ENCODE measurements around the gene DENND4B. TPM values are rescaled to one million over a fixed set of nuclear protein-coding genes. Genes with fewer than 3 reads are reported as not detected.
A peak's percentile ranks its signal among the peaks of the same experiment; 100 is the strongest.

DENND4B gene
- total and polyA plus RNA-seq, 10 of the 15 experiments (the other 5 are each of a cell fraction or from before 2014, with no cell fraction given): 12.0 to 74.8 (median 22.7) TPM

DNA sequence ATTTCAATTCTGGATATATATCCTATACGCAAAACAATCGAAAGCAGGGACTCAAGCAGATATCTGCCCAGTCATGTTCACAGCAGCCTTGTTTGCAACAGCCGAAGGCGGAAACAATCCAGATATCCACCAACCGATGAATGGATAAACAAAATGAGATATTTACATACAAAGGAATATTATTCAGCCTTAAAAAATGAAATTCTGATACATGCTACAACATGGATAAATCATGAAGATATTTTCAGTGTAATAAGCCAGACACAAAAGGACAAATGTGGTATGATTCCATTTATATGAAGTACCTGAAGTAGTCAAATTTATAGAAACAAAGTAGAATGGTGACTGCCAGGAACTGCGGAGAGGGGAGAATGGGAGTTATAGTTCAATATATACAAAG, 39.4 kb downstream of the DENND4B start:
- Histone ChIP-seq H2AFZ (ENCODE audit: control insufficient read depth, low read depth, low read length) (no peak overlapping the region), H3K4me2 (ENCODE audit: control insufficient read depth, insufficient read depth) (no peak overlapping the region), H3K4me1 (ENCODE audit: control insufficient read depth, insufficient read depth, low read length) (peaks cover 5% of the 10 kb centered on the region; the same call in 1 of the 2 replicates), H3K4me3 (no peak overlapping the region), H3K79me2 (ENCODE audit: control insufficient read depth, insufficient read depth, low read length) (peaks cover 84% of the 10 kb centered on the region), H4K20me1 (ENCODE audit: control insufficient read depth, insufficient read depth) (no peaks in the 10 kb centered on the region), H3K9ac (ENCODE audit: control insufficient read depth, insufficient read depth, low read length) (no peak overlapping the region), H3K9me3 (replicated peaks; ENCODE audit: control insufficient read depth, insufficient read depth, low read length) (no peaks in the 10 kb centered on the region; the same call in 1 of the 3 replicates), H3K36me3 (ENCODE audit: control insufficient read depth in 2 of 2, insufficient read depth in 2 of 2, low read length in 1 of 2) (peaks cover 2 to 10% of the 10 kb centered on the region in 2 experiments), H3K27ac (ENCODE audit: control insufficient read depth, insufficient read depth) (no peak overlapping the region), H3K27me3 (replicated peaks in 1 of 2; ENCODE audit: control insufficient read depth in 2 of 2, insufficient read depth in 2 of 2, low read length in 1 of 2) (no peaks in the 10 kb centered on the region)
- FAIRE-seq (no peak), DNase-seq (ENCODE audit: low read depth, low spot score) (no peak), ATAC-seq (no peak)
- POLR2A ChIA-PET: interaction anchor here (0.6 to 0.7 kb wide), 2 partner anchors 9 to 30 kb away, joined by 3 to 4 read pairs; no protein-coding TSS in a partner anchor
- RAD21 ChIA-PET (ENCODE audit: unreplicated experiment): no interaction called here
- TF ChIP-seq, protein P1, sequence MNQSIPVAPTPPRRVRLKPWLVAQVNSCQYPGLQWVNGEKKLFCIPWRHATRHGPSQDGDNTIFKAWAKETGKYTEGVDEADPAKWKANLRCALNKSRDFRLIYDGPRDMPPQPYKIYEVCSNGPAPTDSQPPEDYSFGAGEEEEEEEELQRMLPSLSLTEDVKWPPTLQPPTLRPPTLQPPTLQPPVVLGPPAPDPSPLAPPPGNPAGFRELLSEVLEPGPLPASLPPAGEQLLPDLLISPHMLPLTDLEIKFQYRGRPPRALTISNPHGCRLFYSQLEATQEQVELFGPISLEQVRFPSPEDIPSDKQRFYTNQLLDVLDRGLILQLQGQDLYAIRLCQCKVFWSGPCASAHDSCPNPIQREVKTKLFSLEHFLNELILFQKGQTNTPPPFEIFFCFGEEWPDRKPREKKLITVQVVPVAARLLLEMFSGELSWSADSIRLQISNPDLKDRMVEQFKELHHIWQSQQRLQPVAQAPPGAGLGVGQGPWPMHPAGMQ (IDR thresholded peaks at IDR 0.05; ENCODE audit: borderline replicate concordance): no peak
- TF ChIP-seq SREBF1 (IDR thresholded peaks at IDR 0.05; ENCODE audit: low read length): no peak
- TF ChIP-seq SMARCA5 (IDR thresholded peaks at IDR 0.05): no peak
- TF ChIP-seq TCF12 (IDR thresholded peaks at IDR 0.05; ENCODE audit: low read depth, low read length): no peak
- TF ChIP-seq, protein P2, sequence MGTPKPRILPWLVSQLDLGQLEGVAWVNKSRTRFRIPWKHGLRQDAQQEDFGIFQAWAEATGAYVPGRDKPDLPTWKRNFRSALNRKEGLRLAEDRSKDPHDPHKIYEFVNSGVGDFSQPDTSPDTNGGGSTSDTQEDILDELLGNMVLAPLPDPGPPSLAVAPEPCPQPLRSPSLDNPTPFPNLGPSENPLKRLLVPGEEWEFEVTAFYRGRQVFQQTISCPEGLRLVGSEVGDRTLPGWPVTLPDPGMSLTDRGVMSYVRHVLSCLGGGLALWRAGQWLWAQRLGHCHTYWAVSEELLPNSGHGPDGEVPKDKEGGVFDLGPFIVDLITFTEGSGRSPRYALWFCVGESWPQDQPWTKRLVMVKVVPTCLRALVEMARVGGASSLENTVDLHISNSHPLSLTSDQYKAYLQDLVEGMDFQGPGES (IDR thresholded peaks at IDR 0.05): no peak
- no peak for TF ChIP-seq CREB1 (IDR thresholded peaks at IDR 0.05; ENCODE audit: low read depth)
- TF ChIP-seq NRF1 (conservative IDR thresholded peaks at IDR 0.05; ENCODE audit: low read depth, low read length): no peak
- no peak for TF ChIP-seq NR2C2 (IDR thresholded peaks at IDR 0.05; ENCODE audit: borderline replicate concordance, control insufficient read depth, insufficient read length, low read depth)
- no peak for TF ChIP-seq RELA (IDR thresholded peaks at IDR 0.05; ENCODE audit: borderline replicate concordance, partially characterized antibody)
- no peak for TF ChIP-seq CHD2 (IDR thresholded peaks at IDR 0.05; ENCODE audit: borderline replicate concordance, low read depth, low read length)
- no peak for TF ChIP-seq HDGF (IDR thresholded peaks at IDR 0.05)
- in situ Hi-C loops (cut with MboI) (no loop called here), intact Hi-C loops (cut with micrococcal nuclease; ENCODE audit: unreplicated experiment) (no loop called here)
- CTCF ChIA-PET: interaction anchor here (0.9 kb wide), 1 partner anchor 60 kb away, joined by 3 read pairs; no protein-coding TSS in a partner anchor
- SMC1A ChIA-PET (ENCODE audit: uncharacterized antibody, unreplicated experiment): interaction anchor here (5.1 kb wide), 1 partner anchor 12 kb away, joined by 27 read pairs; no protein-coding TSS in a partner anchor
- BruUV-seq (replicated peaks): TSS peak; percentile 38
- WGBS (ENCODE audit: insufficient coverage, insufficient replicate concordance, low lambda C conversion rate, missing lambda C conversion rate): 92% methylated on average over 6 of the region's 6 CpGs

All from GM12878 (cell line).